Ascending aorta (tissue), 2 donors: Measurements from ENCODE around the gene ARMH4. TPM values are rescaled to one million over a fixed set of nuclear protein-coding genes. Genes with fewer than 3 reads are reported as not detected.

ENCODE experiments used
- DNase-seq, 2 donors: peaks; one replicate each; pipeline ENCODE4 v3.0.0-alpha.2; 2019; ENCODE audit warnings: low spot score in 2 of 2
- H3K27ac ChIP-seq, 2 donors: fragments of 200-600 bp; sonication (generic); one replicate each; pipeline ENCODE4 v1.5.1; 2016 to 2017; ENCODE audit warnings: mild to moderate bottlenecking in 1 of 2
- H3K27me3 ChIP-seq: fragments of 200-600 bp; sonication (generic); one replicate; pipeline ENCODE4 v1.5.1; 2017
- H3K36me3 ChIP-seq, 2 donors: fragments of 200-600 bp; sonication (generic); one replicate each; pipeline ENCODE4 v1.5.1; 2016
- H3K4me1 ChIP-seq, 2 donors: fragments of 200-600 bp; sonication (generic); one replicate each; pipeline ENCODE4 v1.5.1; 2016 to 2017; ENCODE audit warnings: mild to moderate bottlenecking in 1 of 2
- H3K4me3 ChIP-seq, 2 donors: fragments of 200-600 bp; sonication (generic); one replicate each; pipeline ENCODE4 v1.5.1; 2016 to 2017; ENCODE audit warnings: mild to moderate bottlenecking in 1 of 2
- H3K9me3 ChIP-seq, 2 donors: fragments of 200-600 bp; sonication (generic); one replicate each; pipeline ENCODE4 v1.5.1; 2016
- CTCF ChIP-seq, 3 experiments: fragments of 200-600 bp in 2 of 3; fragments of 450-650 bp in 1 of 3; sonication (generic) in 2 of 3; IDR thresholded peaks; one replicate each; pipeline ENCODE4 v1.5.1; 2016 to 2019; ENCODE audit warnings: antibody characterized with exemption in 3 of 3, mild to moderate bottlenecking in 1 of 3, moderate library complexity in 1 of 3
- intact Hi-C: fragments of 100-400 bp; cut with DNase I; formaldehyde crosslinking; loops from one replicate; pipeline ENCODE4 v1.15.1; 2023
- total RNA-seq: library from RNA; depleted of rRNA; stranded (reverse); fragments of >200 nt; gene quantifications from one replicate; pipeline ENCODE4 v1.1.0, GENCODE V29; 2016

ARMH4 gene
- total RNA-seq, 1 donor from 2014 or later: 3.8 TPM

GRCh38 chr14:58198086-58198485 lies 46.1 kb upstream of the ARMH4 start:
- Histone ChIP-seq H3K36me3 (no peaks in the 10 kb centered on the region), H3K4me3 (no peak overlapping the region), H3K9me3 (no peaks in the 10 kb centered on the region), H3K27ac (no peak overlapping the region), H3K27me3 (no peaks in the 10 kb centered on the region), H3K4me1 (peaks cover 3 to 31% of the 10 kb centered on the region in 2 donors)
- TF ChIP-seq CTCF (IDR thresholded peaks at IDR 0.05): no peak
- intact Hi-C loops: loop anchor here (5.0 kb wide), 2 partner anchors 44 to 46 kb away; partner anchors contain the start of genes ARMH4 and PSMA3
- no peak for DNase-seq

DNA sequence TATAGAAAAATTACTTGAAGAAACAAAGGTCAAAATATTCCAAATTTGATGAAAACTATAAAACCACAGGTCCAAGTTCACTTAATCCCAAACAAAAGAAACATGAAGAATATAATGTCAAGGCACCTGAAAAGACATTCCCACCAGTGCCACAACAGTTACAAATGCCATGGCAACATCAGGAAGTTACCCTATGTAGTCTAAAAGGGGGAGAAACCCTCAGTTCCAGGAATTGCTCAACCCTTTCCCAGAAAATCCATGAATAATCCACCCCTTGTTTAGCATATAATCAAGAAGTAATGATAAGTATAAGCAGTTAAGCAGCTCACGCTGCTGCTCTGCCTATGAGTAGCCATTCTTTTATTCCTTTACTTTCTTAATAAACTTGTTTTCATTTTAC lies 44.2 kb upstream of the ARMH4 start:
- Histone ChIP-seq H3K9me3 (no peaks in the 10 kb centered on the region), H3K4me3 (no peak overlapping the region), H3K4me1 (peaks cover 0 to 21% of the 10 kb centered on the region in 2 donors), H3K27ac (peak overlapping the region; percentile 69 to 76), H3K27me3 (no peaks in the 10 kb centered on the region), H3K36me3 (no peaks in the 10 kb centered on the region)
- TF ChIP-seq CTCF (IDR thresholded peaks at IDR 0.05): no peak
- DNase-seq: no peak
- intact Hi-C loops: loop anchor here (5.0 kb wide), 2 partner anchors 44 to 46 kb away; partner anchors contain the start of genes ARMH4 and PSMA3

- Histone ChIP-seq H3K27me3 (no peaks in the 10 kb centered on the region), H3K4me1 (peaks cover 0 to 17% of the 10 kb centered on the region in 2 donors), H3K27ac (peak overlapping the region; percentile 69 to 76), H3K36me3 (no peaks in the 10 kb centered on the region), H3K9me3 (no peaks in the 10 kb centered on the region), H3K4me3 (no peak overlapping the region)
- DNase-seq: no peak
- no peak for TF ChIP-seq CTCF (IDR thresholded peaks at IDR 0.05)
- intact Hi-C loops: no loop called here
These were observed 41.5 kb upstream of the ARMH4 start for GRCh38 chr14:58193542-58193941.

- Histone ChIP-seq H3K4me3 (no peak overlapping the region), H3K9me3 (no peaks in the 10 kb centered on the region), H3K36me3 (no peaks in the 10 kb centered on the region), H3K27ac (no peak overlapping the region), H3K27me3 (no peaks in the 10 kb centered on the region), H3K4me1 (peaks cover 0 to 17% of the 10 kb centered on the region in 2 donors)
- DNase-seq: no peak
- intact Hi-C loops: no loop called here
- no peak for TF ChIP-seq CTCF (IDR thresholded peaks at IDR 0.05)
These were observed 40.0 kb upstream of the ARMH4 start for GRCh38 chr14:58191763-58192601.

DNA sequence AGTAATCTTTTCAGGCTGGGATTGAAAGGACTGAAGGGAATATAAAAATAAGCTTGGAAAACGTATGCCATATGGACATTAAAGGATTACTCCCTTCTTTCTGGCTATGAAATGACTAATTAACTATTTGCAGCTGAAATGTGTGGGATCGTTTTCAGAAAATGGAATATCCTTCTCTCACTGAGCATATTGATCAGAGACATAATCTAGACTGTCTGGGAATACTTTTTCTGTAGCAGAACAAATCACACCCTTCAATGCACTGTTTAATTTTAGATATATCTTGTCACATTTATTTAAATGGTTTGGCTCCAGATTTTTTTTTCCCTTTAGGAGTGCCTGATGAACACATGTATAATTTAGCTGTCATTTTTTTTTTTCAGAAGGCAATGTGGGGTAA lies 37.2 kb upstream of the ARMH4 start:
- H3K4me1 ChIP-seq: peaks cover 0 to 9% of the 10 kb centered on the region in 2 donors
- intact Hi-C loops: no loop called here
- no peaks in the 10 kb centered on the region for H3K27me3 ChIP-seq

More for the DNA sequence above, 37.2 kb upstream of the ARMH4 start:
- no peaks in the 10 kb centered on the region for H3K36me3 ChIP-seq
- no peak overlapping the region for H3K4me3 ChIP-seq
- no peak for TF ChIP-seq CTCF (IDR thresholded peaks at IDR 0.05)
- H3K27ac ChIP-seq: no peak overlapping the region
- DNase-seq: no peak
- no peaks in the 10 kb centered on the region for H3K9me3 ChIP-seq
